ENCODE data around the gene GRM2.

GRCh38 chr3:51669241-51670052, 37.4 kb upstream of the GRM2 start:
- TF ChIP-seq POLR2A (IDR thresholded peaks at IDR 0.05; ENCODE audit: low read depth, low read length) (no peak), TAF1 (IDR thresholded peaks at IDR 0.05; ENCODE audit: borderline replicate concordance, low read depth, low read length) (no peak)

Measured in GM12892 (cell line).